ENCODE results near the gene KCNJ18. TPM values are rescaled to one million over a fixed set of nuclear protein-coding genes. Genes with fewer than 3 reads are reported as not detected.
"Not testable (repeated sequence)": the region's sequence is repeated elsewhere in the genome, so short reads cannot be mapped to it uniquely, and the experiment has no call there.

KCNJ18 gene
- total and polyA plus RNA-seq, 4 donors, result not detected

GRCh38 chr17:21670361-21671155, 21.8 kb upstream of the KCNJ18 start:
- not testable (repeated sequence) for DNase-seq (ENCODE audit: low read depth in 4 of 6, low spot score in 6 of 6); H3K4me1 ChIP-seq (ENCODE audit: control insufficient read depth, insufficient read depth, low read length); H3K36me3 ChIP-seq (ENCODE audit: control insufficient read depth, insufficient read depth, low read length); H3K9me3 ChIP-seq (ENCODE audit: control insufficient read depth, insufficient read depth, low read length); H3K27ac ChIP-seq (ENCODE audit: low read depth, low read length); H3K4me3 ChIP-seq (ENCODE audit: low read depth, low read length); H3K27me3 ChIP-seq (ENCODE audit: control insufficient read depth, insufficient read depth, low read length)
- WGBS (ENCODE audit: insufficient coverage), result 51% methylated on average over 3 of the region's 8 CpGs

GRCh38 chr17:21671437-21671836, 20.9 kb upstream of the KCNJ18 start:
- H3K4me1 ChIP-seq (ENCODE audit: control insufficient read depth, insufficient read depth, low read length); H3K27me3 ChIP-seq (ENCODE audit: control insufficient read depth, insufficient read depth, low read length); H3K36me3 ChIP-seq (ENCODE audit: control insufficient read depth, insufficient read depth, low read length); DNase-seq (ENCODE audit: low read depth in 4 of 6, low spot score in 6 of 6); H3K27ac ChIP-seq (ENCODE audit: low read depth, low read length); H3K4me3 ChIP-seq (ENCODE audit: low read depth, low read length); H3K9me3 ChIP-seq (ENCODE audit: control insufficient read depth, insufficient read depth, low read length): not testable (repeated sequence)
- 65% methylated on average over 2 of the region's 2 CpGs for WGBS (ENCODE audit: insufficient coverage)

- H3K4me3 ChIP-seq (ENCODE audit: low read depth, low read length); H3K27me3 ChIP-seq (ENCODE audit: control insufficient read depth, insufficient read depth, low read length); H3K9me3 ChIP-seq (ENCODE audit: control insufficient read depth, insufficient read depth, low read length); H3K36me3 ChIP-seq (ENCODE audit: control insufficient read depth, insufficient read depth, low read length); H3K27ac ChIP-seq (ENCODE audit: low read depth, low read length); H3K4me1 ChIP-seq (ENCODE audit: control insufficient read depth, insufficient read depth, low read length); DNase-seq (ENCODE audit: low read depth in 4 of 6, low spot score in 6 of 6): not testable (repeated sequence)
- WGBS (ENCODE audit: insufficient coverage), result 54% methylated on average over 4 of the region's 4 CpGs
Observed at GRCh38 chr17:21671871-21672270, 20.5 kb upstream of the KCNJ18 start.

GRCh38 chr17:21673451-21674241, 18.7 kb upstream of the KCNJ18 start:
- not testable (repeated sequence) for H3K27me3 ChIP-seq (ENCODE audit: control insufficient read depth, insufficient read depth, low read length); DNase-seq (ENCODE audit: low read depth in 4 of 6, low spot score in 6 of 6); H3K36me3 ChIP-seq (ENCODE audit: control insufficient read depth, insufficient read depth, low read length); H3K4me3 ChIP-seq (ENCODE audit: low read depth, low read length); H3K9me3 ChIP-seq (ENCODE audit: control insufficient read depth, insufficient read depth, low read length); H3K27ac ChIP-seq (ENCODE audit: low read depth, low read length); H3K4me1 ChIP-seq (ENCODE audit: control insufficient read depth, insufficient read depth, low read length)
- WGBS (ENCODE audit: insufficient coverage), result 83% methylated on average over 29 of the region's 31 CpGs

GRCh38 chr17:21674242-21674731, 18.0 kb upstream of the KCNJ18 start:
- 86% methylated on average over 43 of the region's 43 CpGs for WGBS (ENCODE audit: insufficient coverage)
- Histone ChIP-seq H3K4me1 (ENCODE audit: control insufficient read depth, insufficient read depth, low read length) (no peaks in the 10 kb centered on the region), H3K4me3 (ENCODE audit: low read depth, low read length) (no peak overlapping the region), H3K27me3 (ENCODE audit: control insufficient read depth, insufficient read depth, low read length) (no peaks in the 10 kb centered on the region), H3K27ac (ENCODE audit: low read depth, low read length) (no peak overlapping the region), H3K36me3 (ENCODE audit: control insufficient read depth, insufficient read depth, low read length) (no peaks in the 10 kb centered on the region), H3K9me3 (ENCODE audit: control insufficient read depth, insufficient read depth, low read length) (peaks cover 3% of the 10 kb centered on the region)
- DNase-seq (ENCODE audit: low read depth in 4 of 6, low spot score in 6 of 6), result no peak

GRCh38 chr17:21674891-21675738, 17.2 kb upstream of the KCNJ18 start:
- H3K4me1 ChIP-seq (ENCODE audit: control insufficient read depth, insufficient read depth, low read length); DNase-seq (ENCODE audit: low read depth in 4 of 6, low spot score in 6 of 6); H3K27me3 ChIP-seq (ENCODE audit: control insufficient read depth, insufficient read depth, low read length); H3K27ac ChIP-seq (ENCODE audit: low read depth, low read length); H3K36me3 ChIP-seq (ENCODE audit: control insufficient read depth, insufficient read depth, low read length); H3K4me3 ChIP-seq (ENCODE audit: low read depth, low read length); H3K9me3 ChIP-seq (ENCODE audit: control insufficient read depth, insufficient read depth, low read length): not testable (repeated sequence)
- WGBS (ENCODE audit: insufficient coverage), result 63% methylated on average over 14 of the region's 17 CpGs

- not testable (repeated sequence) for H3K4me1 ChIP-seq (ENCODE audit: control insufficient read depth, insufficient read depth, low read length); H3K27me3 ChIP-seq (ENCODE audit: control insufficient read depth, insufficient read depth, low read length); DNase-seq (ENCODE audit: low read depth in 4 of 6, low spot score in 6 of 6); H3K9me3 ChIP-seq (ENCODE audit: control insufficient read depth, insufficient read depth, low read length); H3K36me3 ChIP-seq (ENCODE audit: control insufficient read depth, insufficient read depth, low read length); H3K4me3 ChIP-seq (ENCODE audit: low read depth, low read length); H3K27ac ChIP-seq (ENCODE audit: low read depth, low read length)
- 79% methylated on average over 3 of the region's 3 CpGs for WGBS (ENCODE audit: insufficient coverage)
Observed at GRCh38 chr17:21675739-21676130, 16.6 kb upstream of the KCNJ18 start.

GRCh38 chr17:21676281-21677111, 15.8 kb upstream of the KCNJ18 start:
- Histone ChIP-seq H3K4me1 (ENCODE audit: control insufficient read depth, insufficient read depth, low read length) (no peaks in the 10 kb centered on the region), H3K4me3 (ENCODE audit: low read depth, low read length) (no peak overlapping the region), H3K9me3 (ENCODE audit: control insufficient read depth, insufficient read depth, low read length) (peaks cover 4% of the 10 kb centered on the region), H3K36me3 (ENCODE audit: control insufficient read depth, insufficient read depth, low read length) (no peaks in the 10 kb centered on the region), H3K27ac (ENCODE audit: low read depth, low read length) (no peak overlapping the region), H3K27me3 (ENCODE audit: control insufficient read depth, insufficient read depth, low read length) (no peaks in the 10 kb centered on the region)
- DNase-seq (ENCODE audit: low read depth in 4 of 6, low spot score in 6 of 6), result no peak
- 85% methylated on average over 30 of the region's 30 CpGs for WGBS (ENCODE audit: insufficient coverage)
